ENCODE measurements around the gene CNTNAP2. TPM values are rescaled to one million over a fixed set of nuclear protein-coding genes. Genes with fewer than 3 reads are reported as not detected.

Gene CNTNAP2
- total and polyA plus RNA-seq, 9 of the 15 experiments (the other 6 are each of a cell fraction or from before 2014, with no cell fraction given) = 0.04 to 0.62 (median 0.09) TPM; not detected in 4

- ChIA-PET POLR2A (no interaction called here), CTCF (ENCODE audit: low intra/inter-chr PET ratio) (no interaction called here)
- Histone ChIP-seq H3K4me3 (no peak overlapping the region), H3K27me3 (ENCODE audit: control insufficient read depth in 2 of 2, insufficient read depth in 2 of 2, low read length in 2 of 2) (no peaks in the 10 kb centered on the region), H3K9me3 (replicated peaks; ENCODE audit: control insufficient read depth, insufficient read depth, low read depth, low read length) (no peaks in the 10 kb centered on the region; the same call in 1 of the 2 replicates), H3K27ac (ENCODE audit: extremely low read depth, low read depth, low read length) (no peak overlapping the region), H3K4me1 (replicated peaks in 1 of 2; ENCODE audit: control insufficient read depth in 2 of 2, insufficient read depth in 2 of 2, low read length in 2 of 2) (no peaks in the 10 kb centered on the region), H3K9ac (ENCODE audit: insufficient read depth in 1 of 2, low read depth in 2 of 2, low read length in 2 of 2) (no peak overlapping the region), H3K9me1 (ENCODE audit: control insufficient read depth, insufficient read depth, low read length) (no peaks in the 10 kb centered on the region), H2AFZ (ENCODE audit: low read depth, low read length) (no peak overlapping the region), H4K20me1 (replicated peaks; ENCODE audit: control insufficient read depth, insufficient read depth, low read length) (no peaks in the 10 kb centered on the region), H3K36me3 (ENCODE audit: control insufficient read depth, insufficient read depth, low read length) (no peaks in the 10 kb centered on the region), H3K79me2 (ENCODE audit: control insufficient read depth, insufficient read depth, low read length) (no peaks in the 10 kb centered on the region), H3K4me2 (ENCODE audit: insufficient read depth, low read length) (no peak overlapping the region)
- in situ Hi-C loops (cut with MboI) (no loop called here), intact Hi-C loops (cut with micrococcal nuclease) (no loop called here)
- DNase-seq (ENCODE audit: extremely low read depth in 1 of 4, low spot score in 3 of 4) = no peak
- 0% methylated on average over 2 of the region's 2 CpGs for WGBS (ENCODE audit: insufficient coverage, low coverage, missing lambda C conversion rate)
- TF ChIP-seq CCAR2 (IDR thresholded peaks at IDR 0.05; ENCODE audit: low read depth, low read length) (no peak), MAFG (tag; conservative IDR thresholded peaks at IDR 0.05) (no peak), NFE2 (IDR thresholded peaks at IDR 0.05; ENCODE audit: low read depth) (no peak), ZNF174 (CRISPR knock-in tag; IDR thresholded peaks at IDR 0.05) (no peak), VEZF1 (CRISPR knock-in tag; IDR thresholded peaks at IDR 0.05) (no peak), SIN3B (IDR thresholded peaks at IDR 0.05; ENCODE audit: low read depth) (no peak), ZNF395 (CRISPR knock-in tag; IDR thresholded peaks at IDR 0.05) (no peak), GTF2A2 (tag; IDR thresholded peaks at IDR 0.05) (no peak), NR2C1 (IDR thresholded peaks at IDR 0.05) (no peak), NR2C1 (tag; IDR thresholded peaks at IDR 0.05) (no peak), TAF15 (IDR thresholded peaks at IDR 0.05; ENCODE audit: low read depth, low read length) (no peak), PTBP1 (IDR thresholded peaks at IDR 0.05; ENCODE audit: low read depth, low read length) (no peak), TRIM25 (IDR thresholded peaks at IDR 0.05; ENCODE audit: borderline replicate concordance) (no peak)
- no TSS peak for BruUV-seq (replicated peaks)
- no peak for FAIRE-seq
- no peak for ATAC-seq
Measured at GRCh38 chr7:148135116-148135515, 2018.5 kb downstream of the CNTNAP2 start.
